Stimulated activated effector memory CD8-positive, alpha-beta T cell treated with anti-CD3 and anti-CD28 coated beads, Interleukin-12 subunit alpha, Interleukin-12 subunit beta, amount 100 ng/mL, for 72 hours (primary cell): ENCODE results near the gene MSL3B.

Experiments
- ATAC-seq: fragments of 150-1000 bp; cut with Tn5 transposase; 2 replicates; pipeline ENCODE4 v1.10.0; 2021
- DNase-seq, 2 donors: peaks; one replicate each; pipeline ENCODE4 v3.0.0; 2021 to 2022; ENCODE audit warnings: low spot score in 2 of 2
- H3K27ac Mint-ChIP-seq: one replicate; pipeline ENCODE4 v1.8.0; 2022; ENCODE audit warnings: mild to moderate bottlenecking, mixed read lengths
- H3K36me3 Mint-ChIP-seq: one replicate; pipeline ENCODE4 v1.8.0; 2022; ENCODE audit warnings: mild to moderate bottlenecking, mixed read lengths
- H3K4me1 Mint-ChIP-seq: one replicate; pipeline ENCODE4 v1.8.0; 2022; ENCODE audit warnings: mixed read lengths
- H3K4me3 Mint-ChIP-seq: one replicate; pipeline ENCODE4 v1.8.0; 2022; ENCODE audit warnings: mild to moderate bottlenecking, mixed read lengths
- H3K9me3 Mint-ChIP-seq: one replicate; pipeline ENCODE4 v1.8.0; 2022; ENCODE audit warnings: mixed read lengths

The MSL3B gene

DNA sequence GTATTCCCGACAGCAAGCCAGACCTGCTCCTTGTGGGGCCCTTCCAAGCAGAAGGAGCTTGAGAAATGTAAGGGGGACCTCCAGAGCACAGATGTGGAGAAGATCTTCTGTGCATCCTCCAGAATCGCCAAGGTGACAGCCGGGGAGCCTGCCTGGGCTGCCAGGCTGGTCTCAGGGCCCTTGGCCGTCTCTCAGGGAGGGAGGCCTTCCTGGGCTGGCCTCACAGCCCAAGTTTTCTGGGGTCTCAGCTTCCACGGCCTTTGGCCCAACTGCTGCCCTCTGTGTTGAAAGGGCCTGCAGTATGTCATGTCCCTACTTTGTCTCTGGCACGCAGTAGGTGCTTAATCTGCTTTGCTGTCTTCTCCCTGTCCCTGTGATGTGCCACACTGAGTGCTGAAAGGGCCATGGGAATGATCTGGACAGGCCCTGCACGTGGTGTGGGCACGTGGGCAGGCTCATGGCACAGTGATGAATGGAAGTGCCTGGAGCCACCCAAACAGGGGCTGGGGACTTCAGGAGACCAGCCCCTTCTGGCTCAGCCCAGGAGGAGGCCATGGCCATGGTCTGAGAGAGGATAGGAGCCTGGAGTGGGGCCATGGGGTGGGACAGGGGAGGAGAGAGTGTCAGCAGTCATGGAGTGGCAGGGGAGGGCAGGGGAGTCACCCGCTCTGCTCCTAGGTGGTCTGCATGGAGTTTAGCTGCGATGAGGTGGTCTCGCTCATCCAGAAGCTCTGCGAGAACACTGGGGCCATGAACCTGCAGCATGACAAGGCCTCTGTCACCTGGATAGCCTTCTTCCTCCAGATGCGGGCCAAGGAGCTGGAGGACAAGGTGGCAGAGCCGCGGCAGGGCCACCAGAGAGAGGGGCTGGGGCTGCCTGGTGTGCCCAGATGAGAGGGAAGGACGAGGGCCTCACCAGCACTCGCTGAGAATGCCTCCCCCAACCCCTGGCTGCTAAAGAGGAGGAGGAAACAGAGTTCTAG, 49.3 kb downstream of the MSL3B start:
- no peak overlapping the region for H3K4me3 Mint-ChIP-seq
- H3K27ac Mint-ChIP-seq: no peak overlapping the region
- H3K4me1 Mint-ChIP-seq: peaks cover 4% of the 10 kb centered on the region
- H3K9me3 Mint-ChIP-seq: no peaks in the 10 kb centered on the region
- DNase-seq: no peak
- H3K36me3 Mint-ChIP-seq: no peaks in the 10 kb centered on the region
- ATAC-seq: no peak

DNA sequence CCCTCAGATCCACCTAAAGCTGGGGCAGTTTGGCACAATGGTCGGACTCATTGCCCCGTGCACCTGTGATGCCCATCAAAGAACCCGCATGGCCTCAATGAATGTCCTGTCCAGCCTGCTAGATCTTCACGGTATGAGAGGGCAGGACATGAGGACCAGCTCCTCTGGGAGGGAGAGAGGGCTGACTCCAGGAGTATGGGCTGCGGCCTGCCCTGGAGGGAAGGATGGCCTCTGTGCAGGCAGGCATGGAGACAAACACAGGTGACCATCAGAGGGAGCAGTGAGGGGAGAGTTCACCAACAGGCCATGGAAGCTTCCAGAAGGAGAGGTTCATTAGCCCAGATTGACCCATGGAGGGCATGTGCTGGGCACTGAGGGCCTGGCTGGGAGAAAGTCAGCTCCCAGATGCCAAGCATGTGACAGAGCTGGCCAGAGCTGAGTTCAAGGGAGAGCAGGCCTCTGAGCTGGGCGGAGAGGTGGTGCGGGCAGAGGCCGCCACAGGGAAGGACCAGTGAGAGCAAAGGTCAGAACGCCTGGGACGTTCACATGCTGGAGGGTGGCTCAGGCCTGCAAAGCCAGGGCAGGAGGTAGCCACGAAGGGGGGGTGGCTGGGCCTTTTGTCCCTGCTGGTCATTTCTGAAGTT, 50.1 kb downstream of the MSL3B start:
- H3K27ac Mint-ChIP-seq: no peak overlapping the region
- no peaks in the 10 kb centered on the region for H3K36me3 Mint-ChIP-seq

GRCh38 chr2:233817361-233817911, 50.8 kb downstream of the MSL3B start:
- H3K36me3 Mint-ChIP-seq: no peaks in the 10 kb centered on the region
- DNase-seq: no peak
- H3K4me3 Mint-ChIP-seq: no peak overlapping the region
- H3K4me1 Mint-ChIP-seq: peaks cover 4% of the 10 kb centered on the region
- ATAC-seq: no peak
- H3K27ac Mint-ChIP-seq: no peak overlapping the region
- H3K9me3 Mint-ChIP-seq: no peaks in the 10 kb centered on the region

More for the DNA sequence above, 50.1 kb downstream of the MSL3B start:
- Mint-ChIP-seq H3K4me3 (no peak overlapping the region), H3K4me1 (peaks cover 4% of the 10 kb centered on the region), H3K9me3 (no peaks in the 10 kb centered on the region)
- DNase-seq (no peak), ATAC-seq (no peak)

- H3K4me1 Mint-ChIP-seq: peaks cover 4% of the 10 kb centered on the region
- ATAC-seq (no peak), DNase-seq (no peak)
- H3K27ac Mint-ChIP-seq: no peak overlapping the region
- no peaks in the 10 kb centered on the region for H3K9me3 Mint-ChIP-seq
- H3K4me3 Mint-ChIP-seq: no peak overlapping the region
- no peaks in the 10 kb centered on the region for H3K36me3 Mint-ChIP-seq
Observed at GRCh38 chr2:233816771-233817170, 51.4 kb downstream of the MSL3B start.

DNA sequence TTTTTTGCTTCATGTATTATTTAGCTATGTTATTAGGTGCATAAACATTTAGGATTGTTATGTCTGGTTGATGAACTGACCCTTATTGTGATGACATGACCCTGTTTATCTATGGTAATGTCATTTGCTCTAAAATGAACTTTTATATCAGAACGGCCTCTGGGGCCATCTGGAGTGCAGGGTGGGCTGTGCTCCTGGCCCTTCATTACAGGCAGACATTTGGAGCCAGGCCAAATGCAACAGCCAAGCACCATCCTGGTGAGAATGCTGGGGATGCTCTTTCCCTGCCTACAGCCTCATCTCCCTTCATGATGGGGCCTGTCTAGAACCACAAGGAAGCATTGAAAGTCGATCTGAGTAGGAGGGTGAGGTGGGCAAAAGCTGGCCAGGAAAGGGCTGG, 51.9 kb downstream of the MSL3B start:
- H3K4me1 Mint-ChIP-seq: peaks cover 4% of the 10 kb centered on the region
- no peaks in the 10 kb centered on the region for H3K36me3 Mint-ChIP-seq
- no peak overlapping the region for H3K27ac Mint-ChIP-seq
- H3K9me3 Mint-ChIP-seq: no peaks in the 10 kb centered on the region
- DNase-seq (no peak), ATAC-seq (no peak)
- H3K4me3 Mint-ChIP-seq: no peak overlapping the region

DNA sequence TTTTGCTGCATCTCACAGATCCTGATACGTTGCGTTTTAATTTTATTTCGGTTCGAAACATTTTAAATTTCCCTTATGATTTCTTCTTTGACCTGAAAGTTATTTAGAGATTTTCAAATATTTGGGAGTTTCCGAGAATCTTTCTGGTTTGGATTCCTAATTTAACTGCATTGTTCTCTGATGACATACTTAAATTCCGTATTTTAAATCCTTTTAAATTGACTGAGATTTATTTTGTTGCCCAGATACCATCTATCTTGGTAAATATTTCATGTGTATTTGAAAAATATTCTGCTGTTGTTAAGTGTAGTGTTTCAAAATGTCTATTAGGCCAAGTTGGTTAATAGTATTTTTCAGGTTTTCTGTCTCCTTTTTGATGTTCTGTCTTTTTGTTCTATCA, 52.3 kb downstream of the MSL3B start:
- Mint-ChIP-seq H3K27ac (no peak overlapping the region), H3K4me1 (peaks cover 4% of the 10 kb centered on the region), H3K36me3 (no peaks in the 10 kb centered on the region), H3K4me3 (no peak overlapping the region), H3K9me3 (no peaks in the 10 kb centered on the region)
- ATAC-seq: no peak
- no peak for DNase-seq
